Effector memory CD4-positive, alpha-beta T cell (primary cell): Measurements from ENCODE around the gene LMAN2.
A peak's percentile ranks its signal among the peaks of the same experiment; 100 is the strongest.
"Not testable (repeated sequence)": the region's sequence is repeated elsewhere in the genome, so short reads cannot be mapped to it uniquely, and the experiment has no call there.

Source experiments
- DNase-seq, 3 donors: peaks; one replicate each; pipeline ENCODE4 v3.0.0-alpha.2; 2020
- H3K27ac ChIP-seq: 2 replicates; pipeline ENCODE4 v1.7.0; 2013; ENCODE audit warnings: mild to moderate bottlenecking, low read length, moderate library complexity; ENCODE audit not compliant: insufficient read depth, poor library complexity, severe bottlenecking
- H3K27me3 ChIP-seq: replicated peaks from 2 replicates; pipeline ENCODE4 v1.7.0; 2013; ENCODE audit warnings: mild to moderate bottlenecking, low read length; ENCODE audit not compliant: insufficient read depth, control insufficient read depth, poor library complexity, severe bottlenecking
- H3K36me3 ChIP-seq: 2 replicates; pipeline ENCODE4 v1.7.0; 2013; ENCODE audit warnings: mild to moderate bottlenecking, low read length, moderate library complexity; ENCODE audit not compliant: control insufficient read depth, insufficient read depth
- H3K4me1 ChIP-seq: 2 replicates; pipeline ENCODE4 v1.7.0; 2013; ENCODE audit warnings: low read length, mild to moderate bottlenecking; ENCODE audit not compliant: control insufficient read depth, insufficient read depth, poor library complexity, severe bottlenecking
- H3K4me3 ChIP-seq: 2 replicates; pipeline ENCODE4 v1.7.0; 2013; ENCODE audit warnings: low read length, low read depth, mild to moderate bottlenecking; ENCODE audit not compliant: insufficient read depth, poor library complexity, severe bottlenecking
- H3K9me3 ChIP-seq: 2 replicates; pipeline ENCODE4 v1.7.0; 2013; ENCODE audit warnings: mild to moderate bottlenecking, low read length, moderate library complexity; ENCODE audit not compliant: control insufficient read depth

LMAN2 gene

GRCh38 chr5:177378884-177379883, 27.7 kb upstream of the LMAN2 start:
- Histone ChIP-seq H3K4me1 (peaks cover 14% of the 10 kb centered on the region), H3K9me3 (no peaks in the 10 kb centered on the region), H3K4me3 (no peak overlapping the region), H3K27me3 (no peaks in the 10 kb centered on the region), H3K36me3 (no peaks in the 10 kb centered on the region), H3K27ac (no peak overlapping the region)
- no peak for DNase-seq

GRCh38 chr5:177377851-177378776, 26.6 kb upstream of the LMAN2 start:
- no peak overlapping the region for H3K4me3 ChIP-seq
- no peak for DNase-seq
- H3K4me1 ChIP-seq, result peaks cover 24% of the 10 kb centered on the region
- H3K27ac ChIP-seq, result no peak overlapping the region
- no peaks in the 10 kb centered on the region for H3K36me3 ChIP-seq
- no peaks in the 10 kb centered on the region for H3K27me3 ChIP-seq
- H3K9me3 ChIP-seq, result no peaks in the 10 kb centered on the region

- H3K27me3 ChIP-seq, result no peaks in the 10 kb centered on the region
- no peak overlapping the region for H3K4me3 ChIP-seq
- H3K27ac ChIP-seq, result no peak overlapping the region
- no peak for DNase-seq
- H3K4me1 ChIP-seq, result peaks cover 40% of the 10 kb centered on the region
- no peaks in the 10 kb centered on the region for H3K9me3 ChIP-seq
- H3K36me3 ChIP-seq, result no peaks in the 10 kb centered on the region
These were observed 24.6 kb upstream of the LMAN2 start for GRCh38 chr5:177376107-177376506.

GRCh38 chr5:177375516-177375915, 24.0 kb upstream of the LMAN2 start:
- not testable (repeated sequence) for H3K4me3 ChIP-seq, H3K36me3 ChIP-seq, H3K9me3 ChIP-seq, DNase-seq, H3K27me3 ChIP-seq
- H3K4me1 ChIP-seq, result peaks cover 42% of the 10 kb centered on the region
- H3K27ac ChIP-seq, result peak overlapping the region; percentile 14

- DNase-seq, result no peak
- H3K9me3 ChIP-seq, result no peaks in the 10 kb centered on the region
- peak overlapping the region; percentile 59 for H3K27ac ChIP-seq
These were observed 22.7 kb upstream of the LMAN2 start for GRCh38 chr5:177374211-177374610.

GRCh38 chr5:177373806-177374205, 22.3 kb upstream of the LMAN2 start:
- Histone ChIP-seq H3K27me3 (no peaks in the 10 kb centered on the region), H3K27ac (peak overlapping the region; percentile 59), H3K4me3 (no peak overlapping the region), H3K9me3 (no peaks in the 10 kb centered on the region), H3K4me1 (peaks cover 47% of the 10 kb centered on the region), H3K36me3 (peaks cover 12% of the 10 kb centered on the region)
- no peak for DNase-seq

More at GRCh38 chr5:177374211-177374610, 22.7 kb upstream of the LMAN2 start:
- no peaks in the 10 kb centered on the region for H3K27me3 ChIP-seq
- H3K4me1 ChIP-seq, result peaks cover 48% of the 10 kb centered on the region
- no peak overlapping the region for H3K4me3 ChIP-seq
- H3K36me3 ChIP-seq, result peaks cover 8% of the 10 kb centered on the region

- peaks cover 47% of the 10 kb centered on the region for H3K4me1 ChIP-seq
- peak overlapping the region; percentile 59 for H3K27ac ChIP-seq
- peak overlapping the region; percentile 28 for H3K4me3 ChIP-seq
- DNase-seq, result peak in 1 of 3 donors; percentile 21
- no peaks in the 10 kb centered on the region for H3K27me3 ChIP-seq
- H3K36me3 ChIP-seq, result peaks cover 21% of the 10 kb centered on the region
- H3K9me3 ChIP-seq, result no peaks in the 10 kb centered on the region
These were observed 21.4 kb upstream of the LMAN2 start for GRCh38 chr5:177372910-177373309.

GRCh38 chr5:177372034-177372896, 20.8 kb upstream of the LMAN2 start:
- Histone ChIP-seq H3K27me3 (no peaks in the 10 kb centered on the region), H3K27ac (peak overlapping the region; percentile 59), H3K4me1 (peaks cover 47% of the 10 kb centered on the region), H3K36me3 (peaks cover 27% of the 10 kb centered on the region), H3K9me3 (no peaks in the 10 kb centered on the region), H3K4me3 (peak overlapping the region; percentile 43)
- DNase-seq, result peak in 1 of 3 donors; percentile 15
